H9 (cell line): ENCODE data around the gene FERMT1. TPM values are rescaled to one million over a fixed set of nuclear protein-coding genes. Genes with fewer than 3 reads are reported as not detected.

Source experiments
- DNase-seq: peaks from one replicate; pipeline ENCODE4 v3.0.0-alpha.2; 2017
- H2AFZ ChIP-seq: one replicate; pipeline ENCODE4 v1.6.1; 2013; ENCODE audit warnings: mild to moderate bottlenecking, low read length, control low read depth, moderate library complexity
- H2AK5ac ChIP-seq: 2 replicates; pipeline ENCODE4 v1.6.1; 2013; ENCODE audit warnings: low read length, control low read depth, mixed read lengths; ENCODE audit not compliant: insufficient read length
- H2BK120ac ChIP-seq: one replicate; pipeline ENCODE4 v1.6.1; 2013; ENCODE audit warnings: low read depth, mild to moderate bottlenecking, low read length, control low read depth, inconsistent platforms; ENCODE audit not compliant: poor library complexity, severe bottlenecking
- H2BK12ac ChIP-seq: 2 replicates; pipeline ENCODE4 v1.6.1; 2013; ENCODE audit warnings: low read length, control low read depth, mixed read lengths, low read depth; ENCODE audit not compliant: insufficient read length
- H2BK15ac ChIP-seq: 2 replicates; pipeline ENCODE4 v1.6.1; 2013; ENCODE audit warnings: low read depth, low read length, control low read depth
- H2BK20ac ChIP-seq: one replicate; pipeline ENCODE4 v1.6.1; 2013; ENCODE audit warnings: low read depth, mild to moderate bottlenecking, low read length, control low read depth, inconsistent platforms; ENCODE audit not compliant: poor library complexity, severe bottlenecking
- H2BK5ac ChIP-seq: 2 replicates; pipeline ENCODE4 v1.6.1; 2013; ENCODE audit warnings: low read length, control low read depth, mixed read lengths; ENCODE audit not compliant: insufficient read length
- H3K14ac ChIP-seq: 2 replicates; pipeline ENCODE4 v1.6.1; 2013; ENCODE audit warnings: low read length, control low read depth; ENCODE audit not compliant: insufficient read depth
- H3K18ac ChIP-seq: 2 replicates; pipeline ENCODE4 v1.6.1; 2013; ENCODE audit warnings: low read depth, mild to moderate bottlenecking, mixed read lengths, low read length, control low read depth; ENCODE audit not compliant: insufficient read length
- H3K23ac ChIP-seq: 2 replicates; pipeline ENCODE4 v1.6.1; 2013; ENCODE audit warnings: low read length, control low read depth, mixed read lengths, low read depth; ENCODE audit not compliant: insufficient read length
- H3K23me2 ChIP-seq: 2 replicates; pipeline ENCODE4 v1.6.1; 2013; ENCODE audit warnings: low read depth, mild to moderate bottlenecking, mixed read lengths, low read length, control low read depth; ENCODE audit not compliant: insufficient read length, poor library complexity, severe bottlenecking
- H3K27ac ChIP-seq: 2 replicates; pipeline ENCODE4 v1.5.1; 2013; ENCODE audit warnings: low read length, control low read depth, mixed read lengths, low read depth; ENCODE audit not compliant: insufficient read length
- H3K27me3 ChIP-seq: 2 replicates; pipeline ENCODE4 v1.6.1; 2013; ENCODE audit warnings: low read length, control low read depth, inconsistent platforms; ENCODE audit not compliant: insufficient read depth
- H3K4ac ChIP-seq: 2 replicates; pipeline ENCODE4 v1.6.1; 2013; ENCODE audit warnings: low read depth, mild to moderate bottlenecking, control low read depth, inconsistent platforms, low read length, moderate library complexity
- H3K4me1 ChIP-seq: 2 replicates; pipeline ENCODE4 v1.6.1; 2013; ENCODE audit warnings: low read length, control low read depth, inconsistent platforms; ENCODE audit not compliant: insufficient read depth
- H3K4me2 ChIP-seq: 2 replicates; pipeline ENCODE4 v1.6.1; 2013; ENCODE audit warnings: low read length, control low read depth, mixed read lengths; ENCODE audit not compliant: insufficient read length, insufficient read depth
- H3K56ac ChIP-seq: 2 replicates; pipeline ENCODE4 v1.6.1; 2013; ENCODE audit warnings: low read depth, mild to moderate bottlenecking, mixed read lengths, low read length, control low read depth; ENCODE audit not compliant: insufficient read length
- H3K79me1 ChIP-seq: 2 replicates; pipeline ENCODE4 v1.6.1; 2013; ENCODE audit warnings: low read depth, mild to moderate bottlenecking, moderate library complexity, low read length, control low read depth, inconsistent platforms; ENCODE audit not compliant: insufficient read depth, poor library complexity, severe bottlenecking
- H3K79me2 ChIP-seq: 2 replicates; pipeline ENCODE4 v1.6.1; 2013; ENCODE audit warnings: low read length, control low read depth, inconsistent platforms; ENCODE audit not compliant: insufficient read depth
- H3K9ac ChIP-seq: 2 replicates; pipeline ENCODE4 v1.6.1; 2013; ENCODE audit warnings: low read length, control low read depth, mixed read lengths; ENCODE audit not compliant: insufficient read length; ENCODE audit errors: extremely low read depth
- H3K9me3 ChIP-seq: one replicate; pipeline ENCODE4 v1.6.1; 2013; ENCODE audit warnings: low read depth, low read length, inconsistent platforms; ENCODE audit not compliant: control insufficient read depth
- H3T11ph ChIP-seq: one replicate; pipeline ENCODE4 v1.6.1; 2013; ENCODE audit warnings: mild to moderate bottlenecking, low read length, control low read depth, inconsistent platforms
- H4K20me1 ChIP-seq: one replicate; pipeline ENCODE4 v1.6.1; 2013; ENCODE audit not compliant: control insufficient read depth, insufficient read length, insufficient read depth
- H4K5ac ChIP-seq: 2 replicates; pipeline ENCODE4 v1.6.1; 2013; ENCODE audit warnings: low read depth, mild to moderate bottlenecking, mixed read lengths, low read length, control low read depth; ENCODE audit not compliant: insufficient read length
- H4K8ac ChIP-seq: replicated peaks from 2 replicates; pipeline ENCODE4 v1.6.1; 2013; ENCODE audit warnings: low read length, control low read depth, mixed read lengths, low read depth; ENCODE audit not compliant: insufficient read length
- H4K91ac ChIP-seq: 2 replicates; pipeline ENCODE4 v1.6.1; 2013; ENCODE audit warnings: low read depth, mild to moderate bottlenecking, moderate library complexity, mixed read lengths, low read length, control low read depth; ENCODE audit not compliant: insufficient read length
- H3K27ac Mint-ChIP-seq, 3 experiments: 2 replicates in 2 of 3; 3 replicates in 1 of 3; pipeline ENCODE4 v1.8.0; 2020 to 2021; ENCODE audit warnings: mixed read lengths in 3 of 3, mild to moderate bottlenecking in 1 of 3, moderate library complexity in 1 of 3
- H3K27me3 Mint-ChIP-seq: 2 replicates; pipeline ENCODE4 v1.8.0; 2021; ENCODE audit warnings: low read depth, mild to moderate bottlenecking, moderate library complexity, mixed read lengths
- H3K36me3 Mint-ChIP-seq, 3 experiments: 2 replicates in 2 of 3; 3 replicates in 1 of 3; pipeline ENCODE4 v1.8.0; 2020 to 2021; ENCODE audit warnings: low read depth in 3 of 3, mixed read lengths in 3 of 3; ENCODE audit not compliant: insufficient read depth in 1 of 3
- H3K4me1 Mint-ChIP-seq, 2 experiments: 2 replicates each; pipeline ENCODE4 v1.8.0; 2020; ENCODE audit warnings: mixed read lengths in 2 of 2
- H3K4me3 Mint-ChIP-seq, 2 experiments: 2 replicates in 1 of 2; 3 replicates in 1 of 2; pipeline ENCODE4 v1.8.0; 2020 to 2021; ENCODE audit warnings: mild to moderate bottlenecking in 2 of 2, mixed read lengths in 2 of 2, moderate library complexity in 1 of 2
- H3K9me3 Mint-ChIP-seq, 2 experiments: 2 replicates in 1 of 2; 3 replicates in 1 of 2; pipeline ENCODE4 v1.8.0; 2020; ENCODE audit warnings: mild to moderate bottlenecking in 2 of 2, mixed read lengths in 2 of 2, moderate library complexity in 1 of 2
- CTCF ChIP-seq: fragments of 200-600 bp; sonication (generic); conservative IDR thresholded peaks from 3 replicates; pipeline ENCODE4 v1.8.0; 2021; ENCODE audit warnings: antibody characterized with exemption, mild to moderate bottlenecking
- WGBS: extraction: QIAGEN DNeasy Blood & Tissue Kit; methylation state at CpG from one replicate; pipeline ENCODE4 v1.1.7; 2013; ENCODE audit warnings: missing lambda C conversion rate, low lambda C conversion rate, mixed read lengths; ENCODE audit not compliant: insufficient read length; ENCODE audit errors: extremely low coverage; 5-methylcytosine and 5-hydroxymethylcytosine counted together
- total RNA-seq: library from RNA; stranded (reverse); gene quantifications from 2 replicates; pipeline ENCODE4 v1.2.1, GENCODE V29; 2021

FERMT1 gene
- total RNA-seq, 1 experiment from 2014 or later = 9.6 TPM

- H3K9ac ChIP-seq = no peak overlapping the region
- peaks cover 29 to 41% (median 30%) of the 10 kb centered on the region in 3 experiments; a peak in 6 of 7 replicates for H3K36me3 Mint-ChIP-seq
- H2AK5ac ChIP-seq = no peak overlapping the region
- no peak overlapping the region for H4K91ac ChIP-seq
- H3K9me3 Mint-ChIP-seq = no peaks in the 10 kb centered on the region
- H3K27ac ChIP-seq = no peak overlapping the region
- no peak overlapping the region for H2BK5ac ChIP-seq
- no peak overlapping the region for H2AFZ ChIP-seq
- no peak overlapping the region for H2BK15ac ChIP-seq
- no peak overlapping the region for H3K4me3 Mint-ChIP-seq
- no peak for DNase-seq
- no peaks in the 10 kb centered on the region for H3K27me3 Mint-ChIP-seq
- H3K14ac ChIP-seq = no peak overlapping the region
- no peak overlapping the region for H3K4ac ChIP-seq
- no peak overlapping the region for H3K18ac ChIP-seq
- no peak overlapping the region; a peak in 1 of 7 replicates for H3K27ac Mint-ChIP-seq
- H3K23me2 ChIP-seq = no peaks in the 10 kb centered on the region
- H3K79me1 ChIP-seq = no peaks in the 10 kb centered on the region
- H3K79me2 ChIP-seq = no peaks in the 10 kb centered on the region
- no peak overlapping the region for H2BK120ac ChIP-seq
- no peaks in the 10 kb centered on the region for H3K9me3 ChIP-seq
- H3K4me1 ChIP-seq = no peaks in the 10 kb centered on the region
- H4K20me1 ChIP-seq = no peaks in the 10 kb centered on the region
- peaks cover 3 to 4% of the 10 kb centered on the region in 2 experiments; a peak in 1 of 4 replicates for H3K4me1 Mint-ChIP-seq
- H3K4me2 ChIP-seq = no peak overlapping the region
- no CpG with 5 or more reads among the region's 2 CpGs for WGBS
- H2BK12ac ChIP-seq = no peak overlapping the region
- no peaks in the 10 kb centered on the region for H3K27me3 ChIP-seq
- H4K8ac ChIP-seq = no peak overlapping the region
- no peak overlapping the region for H3T11ph ChIP-seq
- no peak overlapping the region for H3K56ac ChIP-seq
- no peak overlapping the region for H2BK20ac ChIP-seq
- H3K23ac ChIP-seq = no peak overlapping the region
- TF ChIP-seq CTCF = no peak
- no peak overlapping the region for H4K5ac ChIP-seq
Measured at GRCh38 chr20:6086868-6087267, 36.0 kb downstream of the FERMT1 start.
